Measurements from ENCODE around the gene GSN. TPM values are rescaled to one million over a fixed set of nuclear protein-coding genes. Genes with fewer than 3 reads are reported as not detected.

The GSN gene
- total and polyA plus RNA-seq, 11 donors: 379 to 2,088 (median 689) TPM

GRCh38 chr9:121268851-121269641 is 1.1 kb downstream of the GSN start:
- H3K4me3 ChIP-seq: peak overlapping the region; percentile 75 to 95 (median 88)
- peak overlapping the region; percentile 30 to 96 (median 88) for H3K27ac ChIP-seq
- H3K4me1 ChIP-seq: peaks cover 6 to 70% (median 62%) of the 10 kb centered on the region in 12 donors
- no peaks in the 10 kb centered on the region for H3K27me3 ChIP-seq
- H3K36me3 ChIP-seq: no peaks in the 10 kb centered on the region
- TF ChIP-seq, protein P1, sequence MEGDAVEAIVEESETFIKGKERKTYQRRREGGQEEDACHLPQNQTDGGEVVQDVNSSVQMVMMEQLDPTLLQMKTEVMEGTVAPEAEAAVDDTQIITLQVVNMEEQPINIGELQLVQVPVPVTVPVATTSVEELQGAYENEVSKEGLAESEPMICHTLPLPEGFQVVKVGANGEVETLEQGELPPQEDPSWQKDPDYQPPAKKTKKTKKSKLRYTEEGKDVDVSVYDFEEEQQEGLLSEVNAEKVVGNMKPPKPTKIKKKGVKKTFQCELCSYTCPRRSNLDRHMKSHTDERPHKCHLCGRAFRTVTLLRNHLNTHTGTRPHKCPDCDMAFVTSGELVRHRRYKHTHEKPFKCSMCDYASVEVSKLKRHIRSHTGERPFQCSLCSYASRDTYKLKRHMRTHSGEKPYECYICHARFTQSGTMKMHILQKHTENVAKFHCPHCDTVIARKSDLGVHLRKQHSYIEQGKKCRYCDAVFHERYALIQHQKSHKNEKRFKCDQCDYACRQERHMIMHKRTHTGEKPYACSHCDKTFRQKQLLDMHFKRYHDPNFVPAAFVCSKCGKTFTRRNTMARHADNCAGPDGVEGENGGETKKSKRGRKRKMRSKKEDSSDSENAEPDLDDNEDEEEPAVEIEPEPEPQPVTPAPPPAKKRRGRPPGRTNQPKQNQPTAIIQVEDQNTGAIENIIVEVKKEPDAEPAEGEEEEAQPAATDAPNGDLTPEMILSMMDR (IDR thresholded peaks at IDR 0.05): no peak
- no peak for TF ChIP-seq POLR2A (IDR thresholded peaks at IDR 0.05)
- ATAC-seq: peak; percentile 3 to 29 (median 6)
- 20 to 30% (median 25%) methylated on average over 12 of the region's 12 CpGs for WGBS, 4 donors
- intact Hi-C loops (cut with DNase I): loop anchor here in 8 of 10 donors (5.0 to 10.0 kb wide), 7 partner anchors 42 to 113 kb away; no protein-coding TSS in a partner anchor
- no peaks in the 10 kb centered on the region for H3K9me3 ChIP-seq
- DNase-seq: no peak

DNA sequence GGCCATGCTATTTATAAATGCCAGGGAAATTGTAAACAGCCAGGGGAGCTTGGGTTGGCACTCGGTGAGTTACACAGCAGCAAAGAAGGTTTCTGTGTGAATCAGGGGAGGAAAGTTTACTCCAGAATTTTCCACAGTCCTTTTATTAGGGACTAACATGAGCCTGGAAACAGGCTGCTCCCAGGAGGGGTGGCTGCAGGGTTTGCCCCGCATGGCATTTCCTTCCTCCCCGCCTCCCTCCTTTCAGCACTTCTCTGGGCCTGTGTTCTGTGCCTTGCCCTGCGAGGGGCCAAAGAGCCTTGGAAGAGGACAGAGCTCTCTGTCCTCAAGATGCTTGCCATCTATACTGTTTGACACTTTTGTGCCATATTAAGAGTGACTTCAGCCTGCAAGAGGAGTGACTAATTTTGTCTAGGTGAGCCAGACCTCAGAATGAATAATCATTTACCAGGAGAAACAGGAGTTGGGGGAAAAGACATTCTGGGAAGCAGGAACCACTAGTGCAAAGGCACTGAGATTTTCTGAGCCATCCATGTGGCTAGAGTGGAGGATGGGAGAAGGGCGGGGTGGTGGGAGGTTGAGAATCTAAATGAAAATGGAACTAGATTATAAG is 1.8 kb downstream of the GSN start:
- peak overlapping the region; percentile 30 to 96 (median 88) for H3K27ac ChIP-seq
- peaks cover 6 to 76% (median 67%) of the 10 kb centered on the region in 12 donors for H3K4me1 ChIP-seq
- intact Hi-C loops (cut with DNase I): loop anchor here in 9 of 10 donors (5.0 to 10.0 kb wide), 8 partner anchors 42 to 113 kb away; no protein-coding TSS in a partner anchor
- peaks cover 0 to 2% (median 0%) of the 10 kb centered on the region in 9 donors for H3K36me3 ChIP-seq
- ATAC-seq: peak in 1 of 4 donors; percentile 1
- no peak for DNase-seq
- TF ChIP-seq, protein P1 (IDR thresholded peaks at IDR 0.05): no peak
- TF ChIP-seq POLR2A (IDR thresholded peaks at IDR 0.05): no peak
- 40 to 49% (median 43%) methylated on average over 5 of the region's 5 CpGs for WGBS, 4 donors
- no peaks in the 10 kb centered on the region for H3K27me3 ChIP-seq
- H3K9me3 ChIP-seq: no peaks in the 10 kb centered on the region
- H3K4me3 ChIP-seq: peak overlapping the region in 11 of 12 donors; percentile 75 to 95 (median 88)

GRCh38 chr9:121271368-121272341 is 3.7 kb downstream of the GSN start:
- DNase-seq: peak; percentile 69 to 77 (median 75)
- ATAC-seq: peak; percentile 54 to 72 (median 66)
- WGBS, 4 donors: 34 to 38% (median 37%) methylated on average over 13 of the region's 13 CpGs
- Histone ChIP-seq H3K27ac (peak overlapping the region; percentile 34 to 96 (median 82)), H3K27me3 (no peaks in the 10 kb centered on the region), H3K36me3 (peaks cover 0 to 7% (median 0%) of the 10 kb centered on the region in 9 donors), H3K4me1 (peaks cover 6 to 90% (median 64%) of the 10 kb centered on the region in 12 donors), H3K9me3 (no peaks in the 10 kb centered on the region), H3K4me3 (peak overlapping the region in 6 of 12 donors; percentile 3 to 20 (median 12))
- TF ChIP-seq, protein P1 (IDR thresholded peaks at IDR 0.05): no peak
- TF ChIP-seq POLR2A (IDR thresholded peaks at IDR 0.05): peak in 1 of 2 donors; percentile 21
- intact Hi-C loops (cut with DNase I): loop anchor here in 1 of 10 donors (10.0 kb wide), 1 partner anchor 47 kb away; no protein-coding TSS in a partner anchor

Measured in heart left ventricle (tissue), 16 donors.